Neural progenitor cell (in vitro differentiated cells): ENCODE measurements around the gene FAM83B.

Source experiments
- CTCF ChIP-seq: fragments of 200-600 bp; sonication (generic); IDR thresholded peaks from 2 replicates; pipeline ENCODE4 v1.5.1; 2017; ENCODE audit warnings: antibody characterized with exemption, mild to moderate bottlenecking
- EZH2 ChIP-seq: fragments of 200-600 bp; sonication (generic); IDR thresholded peaks from 2 replicates; pipeline ENCODE4 v1.6.1; 2017; ENCODE audit warnings: antibody characterized with exemption, mild to moderate bottlenecking, moderate library complexity

DNA sequence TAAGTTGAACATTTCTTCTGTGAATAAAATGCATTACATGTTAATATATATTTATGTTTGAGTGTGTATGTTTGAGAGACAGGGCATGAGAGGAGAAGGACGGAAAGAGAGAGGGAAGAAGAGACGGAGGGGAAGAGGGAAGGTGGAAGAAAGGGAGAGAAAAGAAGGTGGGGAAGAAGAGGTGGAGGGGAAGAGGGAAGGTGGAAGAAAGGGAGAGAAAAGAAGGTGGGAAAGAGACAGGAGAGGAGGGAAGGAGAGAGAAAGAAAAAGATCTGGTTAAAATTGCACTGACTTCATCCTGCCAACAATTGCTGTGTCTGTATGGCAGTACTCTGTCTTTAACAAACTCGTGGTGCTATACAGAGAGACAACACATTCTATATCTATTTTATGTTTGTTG is 29.0 kb downstream of the FAM83B start:
- TF ChIP-seq EZH2: no peak
- no peak for TF ChIP-seq CTCF
